Stromal cell of bone marrow (primary cell): ENCODE data around the gene CBLB.

Experiments
- DNase-seq: peaks from one replicate; pipeline ENCODE4 v3.0.0-alpha.2; 2012; ENCODE audit warnings: low read depth

The CBLB gene

GRCh38 chr3:105869861-105870755 lies 1.3 kb upstream of the CBLB start:
- DNase-seq: no peak

GRCh38 chr3:105869531-105869833 lies 670 bp upstream of the CBLB start:
- no peak for DNase-seq

- no peak for DNase-seq
Measured at GRCh38 chr3:105868431-105868741, 426 bp downstream of the CBLB start.

GRCh38 chr3:105867712-105868430 lies 941 bp downstream of the CBLB start:
- DNase-seq: no peak

- peak; percentile 46 for DNase-seq
Measured at GRCh38 chr3:105866656-105867653, 1.9 kb downstream of the CBLB start.

GRCh38 chr3:105865867-105866350 lies 2.9 kb downstream of the CBLB start:
- no peak for DNase-seq

- no peak for DNase-seq
Measured at GRCh38 chr3:105865016-105865623, 3.7 kb downstream of the CBLB start.

GRCh38 chr3:105864212-105864611 lies 4.6 kb downstream of the CBLB start:
- DNase-seq: no peak

GRCh38 chr3:105863608-105864007 lies 5.2 kb downstream of the CBLB start:
- no peak for DNase-seq

- no peak for DNase-seq
Measured at GRCh38 chr3:105862217-105862616, 6.6 kb downstream of the CBLB start.

GRCh38 chr3:105860641-105861040 lies 8.2 kb downstream of the CBLB start:
- DNase-seq: no peak

GRCh38 chr3:105858017-105858416 lies 10.8 kb downstream of the CBLB start:
- DNase-seq: no peak

GRCh38 chr3:105857601-105858000 lies 11.2 kb downstream of the CBLB start:
- no peak for DNase-seq

GRCh38 chr3:105856605-105857004 lies 12.2 kb downstream of the CBLB start:
- DNase-seq: no peak

- DNase-seq: no peak
Measured at GRCh38 chr3:105853801-105854432, 14.9 kb downstream of the CBLB start.

GRCh38 chr3:105851582-105851981 lies 17.2 kb downstream of the CBLB start:
- DNase-seq: no peak

- no peak for DNase-seq
Measured at GRCh38 chr3:105851176-105851575, 17.6 kb downstream of the CBLB start.

GRCh38 chr3:105850593-105850992 lies 18.2 kb downstream of the CBLB start:
- no peak for DNase-seq

- DNase-seq: no peak
Measured at GRCh38 chr3:105848821-105849220, 20.0 kb downstream of the CBLB start.

GRCh38 chr3:105847865-105848264 lies 20.9 kb downstream of the CBLB start:
- DNase-seq: no peak

- DNase-seq: no peak
Measured at GRCh38 chr3:105847452-105847851, 21.4 kb downstream of the CBLB start.
